Left renal cortex interstitium (tissue), 4 donors: ENCODE measurements around the gene SYMPK. TPM values are rescaled to one million over a fixed set of nuclear protein-coding genes. Genes with fewer than 3 reads are reported as not detected.

Experiments used
- DNase-seq, 4 donors: peaks; one replicate each; pipeline ENCODE4 v3.0.0-alpha.2; 2013; ENCODE audit warnings: low read depth in 4 of 4, low spot score in 2 of 4, missing footprints in 1 of 4
- polyA plus RNA-seq, 4 donors: library from polyadenylated mRNA; unstranded; fragments of 120-200 nt; gene quantifications; one replicate each; pipeline ENCODE4 v1.2.1, GENCODE V29; 2013; ENCODE audit not compliant: insufficient read length in 4 of 4

Gene SYMPK
- polyA plus RNA-seq, 4 donors, result 49.5 to 80.1 (median 67.0) TPM

- DNase-seq, result no peak
These were observed 77.8 kb downstream of the SYMPK start for GRCh38 chr19:45785097-45785496.

- DNase-seq, result no peak
These were observed 78.9 kb downstream of the SYMPK start for GRCh38 chr19:45784096-45784495.

- DNase-seq, result no peak
These were observed 79.8 kb downstream of the SYMPK start for GRCh38 chr19:45782820-45783785.

GRCh38 chr19:45782162-45782691, 80.7 kb downstream of the SYMPK start, which contains the start of gene DMPK:
Gene DMPK, minus strand, starts transcription at chr19:45782490. Its CDS starts 138 bp downstream, at chr19:45782352.
- no peak for DNase-seq

- no peak for DNase-seq
These were observed 81.5 kb downstream of the SYMPK start for GRCh38 chr19:45781214-45782161.

- DNase-seq, result no peak
These were observed 82.3 kb downstream of the SYMPK start for GRCh38 chr19:45780448-45781213.

- DNase-seq, result no peak
These were observed 82.8 kb downstream of the SYMPK start for GRCh38 chr19:45780146-45780447.

- DNase-seq, result peak in 1 of 4 donors; percentile 70
These were observed 83.5 kb downstream of the SYMPK start for GRCh38 chr19:45779231-45780145.

GRCh38 chr19:45778010-45778661, 84.8 kb downstream of the SYMPK start:
- no peak for DNase-seq

GRCh38 chr19:45777395-45777961, 85.5 kb downstream of the SYMPK start:
- DNase-seq, result no peak

GRCh38 chr19:45774765-45775164, 88.2 kb downstream of the SYMPK start:
- no peak for DNase-seq

GRCh38 chr19:45773384-45773783, 89.6 kb downstream of the SYMPK start:
- no peak for DNase-seq

- no peak for DNase-seq
These were observed 90.0 kb downstream of the SYMPK start for GRCh38 chr19:45772912-45773311.

- no peak for DNase-seq
These were observed 90.7 kb downstream of the SYMPK start for GRCh38 chr19:45772130-45772840.

- DNase-seq, result no peak
These were observed 91.5 kb downstream of the SYMPK start for GRCh38 chr19:45771311-45771933.

- peak in 3 of 4 donors; percentile 89 to 95 (median 94) for DNase-seq
These were observed 92.5 kb downstream of the SYMPK start for GRCh38 chr19:45770192-45771101.
